GM18907 (cell line): ENCODE data around the gene SLC6A6.

Experiments used
- ATAC-seq: cut with Tn5 transposase; IDR thresholded peaks from one replicate; pipeline ENCODE4 v1.9.1; 2021; ENCODE audit warnings: mild to moderate bottlenecking, moderate library complexity; ENCODE audit not compliant: unreplicated experiment

Gene SLC6A6

DNA sequence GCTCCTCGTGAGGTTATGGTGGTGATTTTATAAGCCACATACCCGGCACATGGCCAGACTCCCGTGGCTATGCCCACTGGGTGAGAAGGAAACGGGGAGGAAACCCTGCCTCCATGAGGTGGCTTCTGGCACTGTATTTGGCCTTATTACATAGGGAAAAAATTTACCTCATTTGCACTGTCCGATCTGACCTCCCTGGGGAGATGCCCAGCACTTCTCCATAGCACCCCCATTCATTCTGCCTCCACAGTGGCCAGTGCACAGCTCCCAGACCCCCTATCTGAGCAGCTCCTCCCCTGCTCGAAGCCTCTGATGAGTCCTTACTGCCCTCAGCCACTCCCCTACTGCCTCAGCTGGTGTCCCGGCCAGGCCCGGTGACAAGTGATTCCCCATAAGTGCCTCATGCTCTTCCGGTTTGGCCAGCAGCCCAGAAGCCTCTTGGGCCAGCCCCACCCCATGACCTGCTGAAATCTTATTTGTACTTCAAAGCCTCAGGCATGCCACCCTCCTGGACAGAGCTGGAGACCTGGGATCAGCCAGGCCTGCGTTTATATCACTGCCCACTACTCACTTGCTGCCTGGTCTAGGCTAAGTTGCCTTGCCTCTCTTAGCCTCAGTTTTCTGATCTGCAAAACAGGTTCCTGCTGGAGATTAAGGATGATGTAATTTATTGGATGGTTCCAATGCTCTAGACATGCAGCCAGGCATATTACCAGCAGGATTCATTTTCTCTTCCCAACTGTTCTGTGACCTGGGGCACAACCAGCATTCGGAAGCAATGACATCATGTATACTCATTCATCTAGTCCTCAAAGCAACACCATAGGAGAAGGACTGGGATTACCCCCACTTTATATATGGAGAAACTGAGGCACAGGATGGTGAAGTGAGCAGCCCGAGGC lies 30.6 kb upstream of the SLC6A6 start:
- no peak for ATAC-seq

DNA sequence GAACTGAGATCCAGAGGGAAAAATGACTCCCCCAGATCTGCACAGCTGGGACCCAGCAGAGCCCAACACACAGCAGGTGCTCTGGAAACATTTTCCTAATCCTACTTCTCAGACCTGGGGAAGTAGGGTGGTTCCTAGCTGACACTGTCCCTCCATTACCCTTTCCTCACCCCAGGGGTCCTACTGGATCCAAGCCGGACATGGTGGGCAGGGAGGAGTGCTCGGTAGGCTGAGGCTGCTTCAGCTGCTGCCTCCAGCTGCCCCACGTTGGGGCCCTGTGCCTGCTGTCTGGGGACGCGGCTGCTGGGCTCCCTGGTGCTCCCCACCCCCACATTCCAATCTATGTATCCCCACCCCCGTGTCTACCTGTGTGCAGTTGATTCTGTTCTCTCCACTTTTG lies 29.8 kb upstream of the SLC6A6 start:
- no peak for ATAC-seq

DNA sequence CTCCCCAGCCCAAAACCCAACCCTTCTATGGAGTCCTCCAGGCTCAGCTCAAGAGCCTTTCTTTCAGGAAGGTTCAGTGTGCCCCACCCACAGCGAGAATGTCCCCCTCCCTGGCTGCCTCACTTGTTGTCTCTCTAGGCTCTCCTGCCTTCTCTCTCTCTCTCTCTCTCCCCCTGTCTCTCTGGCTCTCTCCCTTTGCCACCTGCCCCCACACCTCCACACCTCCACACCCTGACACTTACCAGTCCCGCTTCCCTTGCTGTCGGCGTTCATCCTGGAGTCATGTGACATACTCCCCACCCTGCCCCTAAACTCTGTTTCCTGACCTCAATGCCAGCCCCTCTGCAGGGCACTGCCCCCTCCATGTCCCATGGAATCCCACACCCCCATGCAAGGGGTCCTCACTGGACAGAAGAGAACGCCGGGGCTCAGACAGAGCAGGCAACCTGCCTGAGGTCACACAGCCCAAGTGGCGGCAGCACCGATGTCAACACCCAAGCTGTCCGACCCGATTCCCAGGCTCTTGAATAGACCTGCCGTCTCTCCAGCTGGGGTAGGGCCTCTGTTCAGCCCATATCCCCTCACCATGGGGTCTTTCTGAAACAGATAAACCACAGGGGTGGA lies 28.5 kb upstream of the SLC6A6 start:
- no peak for ATAC-seq

DNA sequence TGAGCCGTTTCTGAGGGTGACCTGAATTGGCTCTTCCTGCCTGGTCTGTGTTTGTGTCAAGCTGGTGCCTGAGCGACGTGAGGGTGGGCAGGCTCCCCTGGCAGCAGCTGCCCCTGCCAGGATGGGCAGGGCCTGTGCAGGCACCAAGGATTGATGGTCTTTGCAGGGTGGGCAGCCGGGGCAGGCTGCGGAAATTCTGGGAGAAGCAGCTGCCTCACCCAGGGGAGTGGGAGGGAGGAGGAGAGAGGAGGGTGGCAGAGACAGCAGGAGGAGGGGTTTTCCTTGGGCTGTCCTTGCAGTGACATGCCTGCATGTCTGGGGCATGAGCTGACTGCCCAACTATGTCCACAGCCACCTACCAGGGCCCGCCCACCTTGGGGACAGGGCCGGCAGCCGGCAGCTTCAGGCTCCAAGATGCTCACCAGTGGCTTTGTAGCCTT lies 27.9 kb upstream of the SLC6A6 start:
- no peak for ATAC-seq

DNA sequence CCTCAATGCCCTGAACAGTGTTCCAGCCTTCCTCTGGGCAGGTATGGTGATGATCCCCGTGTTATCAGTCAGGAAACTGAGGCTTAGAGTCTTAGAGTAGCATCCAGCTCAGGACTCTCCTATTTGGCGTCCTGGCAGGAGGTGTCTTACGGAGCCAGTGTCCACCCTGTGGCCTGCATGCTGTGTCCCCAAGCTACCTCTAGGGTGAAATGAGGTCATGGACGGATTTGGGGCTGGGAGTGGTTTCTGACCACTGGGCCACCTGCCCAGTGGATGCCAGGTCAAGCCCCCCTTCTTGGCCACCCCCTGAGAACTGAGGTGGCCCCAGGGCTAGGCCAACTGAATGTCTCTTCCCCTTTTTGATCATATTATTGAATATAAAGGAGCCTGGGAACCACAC lies 27.2 kb upstream of the SLC6A6 start:
- ATAC-seq: no peak

DNA sequence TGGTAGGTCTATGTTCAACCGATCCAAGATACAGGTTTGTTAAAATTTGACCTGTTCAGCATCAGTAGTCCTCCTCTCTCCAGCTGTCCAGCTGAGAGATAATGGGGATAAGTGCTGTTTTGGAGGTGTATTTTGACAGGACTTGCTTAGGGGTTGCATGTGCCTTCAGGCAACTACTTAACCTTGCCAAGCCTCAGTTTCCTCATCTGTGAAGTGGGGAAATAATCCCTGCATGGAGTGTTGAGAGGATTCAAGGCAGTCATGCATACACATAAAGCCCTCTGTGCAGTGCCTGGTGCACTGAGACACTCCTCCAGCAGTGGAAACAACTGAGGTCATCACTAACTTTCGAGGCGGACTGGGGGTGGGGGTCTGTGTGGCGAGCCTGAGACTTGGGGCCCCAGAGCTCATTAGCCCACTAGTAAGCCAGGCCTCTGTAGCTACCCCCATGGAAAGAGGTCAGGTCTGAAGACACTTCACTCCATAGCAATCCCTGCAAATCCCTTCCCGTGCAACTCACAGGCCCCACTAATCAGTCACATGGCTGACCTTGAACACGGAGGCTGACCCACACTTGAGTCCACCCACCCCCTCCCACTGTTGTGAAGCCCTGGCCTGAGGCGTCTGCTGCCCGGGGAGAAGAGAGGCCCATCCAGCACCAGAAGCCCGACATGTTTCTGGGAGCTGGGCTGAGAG lies 25.9 kb upstream of the SLC6A6 start:
- no peak for ATAC-seq

DNA sequence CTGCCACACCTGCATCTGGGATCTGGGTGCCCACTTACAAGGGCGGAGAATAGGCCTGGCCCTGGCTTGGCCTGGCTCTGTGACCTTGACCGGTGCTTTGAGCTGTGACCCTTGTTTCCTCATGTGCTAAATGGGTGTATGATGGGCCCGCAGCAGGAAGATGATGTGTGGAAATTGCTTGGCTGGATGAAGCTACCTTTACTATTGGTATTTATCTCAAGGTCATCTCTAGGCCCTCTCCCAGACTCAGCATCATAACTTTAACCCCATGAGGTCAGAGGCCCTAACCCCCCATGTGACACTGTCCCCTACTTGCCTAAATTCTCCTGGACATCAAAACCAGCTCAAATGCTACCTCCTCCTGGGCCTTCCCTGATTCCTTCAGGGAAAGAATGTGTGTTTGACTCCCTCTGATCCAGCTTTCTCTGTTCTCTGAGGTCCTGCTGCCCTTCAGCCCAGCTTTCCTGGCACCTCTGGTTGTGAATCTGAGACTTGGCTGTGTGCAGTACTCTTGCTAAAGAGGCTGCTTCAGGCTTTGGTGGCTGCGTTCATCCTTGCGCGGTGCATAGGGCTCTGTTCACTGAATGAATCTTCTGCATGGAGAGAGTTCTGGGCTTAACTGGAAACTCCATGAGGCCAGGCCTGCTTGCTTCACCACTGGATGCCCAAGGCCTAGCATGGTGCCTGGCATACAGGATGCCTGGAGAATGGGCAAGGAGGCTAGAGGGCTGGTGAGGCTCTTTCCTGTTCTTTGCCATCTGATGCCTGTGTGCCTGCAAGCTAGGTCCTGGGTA lies 25.2 kb upstream of the SLC6A6 start:
- peak; percentile 8 for ATAC-seq

DNA sequence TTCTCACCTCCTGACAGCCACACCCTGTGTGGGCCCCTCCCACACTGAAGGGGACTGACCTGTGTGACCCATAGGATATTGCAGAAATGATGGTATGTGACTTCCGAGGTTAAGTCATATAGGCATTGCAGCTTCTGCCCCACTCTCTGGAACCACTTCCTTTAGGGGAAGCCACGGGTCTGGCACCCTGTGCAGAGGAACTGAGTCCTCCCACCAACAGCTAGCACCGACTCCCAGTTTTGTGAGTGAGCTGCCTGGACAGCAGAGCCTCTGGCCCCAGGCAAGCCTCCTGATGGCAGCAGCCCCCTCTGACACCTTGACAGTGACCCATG lies 24.6 kb upstream of the SLC6A6 start:
- peak; percentile 87 for ATAC-seq

DNA sequence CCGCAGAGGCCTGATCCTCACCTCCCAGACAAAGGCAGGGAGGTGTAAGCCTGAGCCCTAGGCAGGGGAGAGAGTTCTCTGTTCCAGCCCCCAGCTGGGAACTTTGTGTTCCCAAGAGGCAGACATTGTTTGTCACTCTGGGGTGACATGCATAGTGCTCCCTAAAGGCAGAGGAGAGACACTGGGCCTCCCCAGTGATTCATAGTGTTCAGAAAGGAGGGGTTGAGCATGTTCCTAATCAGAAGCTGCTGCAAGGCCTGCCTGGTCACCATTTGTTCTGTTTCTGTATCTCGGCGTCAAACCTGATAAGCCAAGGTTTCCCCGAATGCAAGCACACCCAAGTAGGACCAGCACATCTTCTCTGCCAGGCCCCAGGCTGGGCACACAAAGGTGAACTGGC lies 24.0 kb upstream of the SLC6A6 start:
- peak; percentile 3 for ATAC-seq

DNA sequence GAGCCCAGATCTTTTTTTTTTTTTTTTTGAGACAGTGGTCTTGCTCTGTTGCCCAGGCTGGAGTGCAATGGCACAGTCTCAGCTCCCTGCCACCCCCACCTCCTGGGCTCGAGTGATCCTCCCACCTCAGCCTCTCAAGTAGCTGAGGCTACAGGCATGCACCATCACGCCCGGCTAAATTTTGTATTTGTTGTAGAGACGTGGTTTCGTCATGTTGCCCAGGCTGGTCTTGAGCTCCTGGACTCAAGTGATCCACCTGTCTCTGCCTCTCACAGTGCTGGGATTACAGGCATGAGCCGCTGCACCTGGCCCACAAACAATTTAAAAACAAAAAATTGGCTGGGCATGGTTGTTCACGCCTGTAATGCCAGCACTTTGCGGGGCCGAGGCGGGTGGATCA lies 22.6 kb upstream of the SLC6A6 start:
- no peak for ATAC-seq

DNA sequence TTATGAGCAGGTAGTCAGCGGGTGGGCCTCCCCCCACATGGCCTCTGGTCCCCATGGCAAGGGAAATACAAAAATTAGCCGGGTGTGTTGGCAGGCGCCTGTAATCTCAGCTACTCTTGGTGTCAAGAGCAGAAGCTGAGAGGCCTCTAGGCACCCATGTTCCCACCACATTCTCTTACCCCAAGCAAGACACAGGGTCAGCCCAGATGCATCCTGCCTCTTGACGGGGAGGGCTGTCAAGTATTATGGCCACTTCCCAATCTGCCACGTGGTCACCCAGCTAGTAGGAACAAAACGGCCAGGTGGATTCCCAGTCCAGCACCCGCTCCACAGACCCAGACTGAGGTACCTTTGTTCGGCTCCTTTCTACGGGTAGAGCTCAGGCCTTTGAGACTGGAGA lies 16.2 kb upstream of the SLC6A6 start:
- ATAC-seq: no peak

DNA sequence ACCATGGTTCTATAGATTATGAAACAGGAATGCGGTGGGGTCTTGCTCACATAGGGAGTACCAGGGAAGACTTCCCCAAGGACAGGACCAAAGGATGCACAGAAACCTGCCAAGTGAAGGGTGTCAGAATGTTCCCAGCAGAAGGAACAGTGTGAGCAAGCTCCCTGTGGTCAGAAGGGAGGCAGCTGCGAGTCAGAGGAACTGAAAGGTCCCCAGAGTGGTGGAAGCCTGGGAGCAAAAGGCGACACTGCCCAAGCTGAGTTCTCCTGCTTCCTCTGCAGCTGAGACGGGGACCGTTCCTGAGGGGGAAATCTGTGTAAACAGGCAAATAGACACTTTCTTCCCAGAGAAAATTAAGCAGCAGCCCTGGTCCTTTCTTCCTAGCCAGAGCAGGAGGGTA lies 14.2 kb upstream of the SLC6A6 start:
- no peak for ATAC-seq

DNA sequence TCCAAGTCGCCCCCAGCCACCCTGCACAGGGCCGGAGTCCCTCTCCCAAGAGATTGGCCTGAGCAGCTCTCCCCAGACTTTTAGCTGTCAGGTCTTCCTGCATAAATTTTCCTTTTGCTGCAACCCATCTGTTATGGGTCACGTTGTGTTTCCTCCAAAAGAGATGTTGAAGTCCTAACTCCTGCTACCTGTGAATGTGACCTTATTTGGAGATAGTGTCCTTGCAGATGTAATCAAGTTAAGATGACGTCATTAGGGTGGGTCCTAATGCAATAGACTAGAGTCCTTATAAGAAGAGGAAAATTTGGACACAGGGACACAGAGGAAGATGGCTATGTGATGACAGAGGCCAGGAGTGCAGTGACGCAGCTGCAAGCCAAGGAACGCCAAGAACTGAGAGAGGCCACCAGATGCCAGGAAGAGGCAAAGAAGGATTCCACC lies 13.2 kb upstream of the SLC6A6 start:
- no peak for ATAC-seq

DNA sequence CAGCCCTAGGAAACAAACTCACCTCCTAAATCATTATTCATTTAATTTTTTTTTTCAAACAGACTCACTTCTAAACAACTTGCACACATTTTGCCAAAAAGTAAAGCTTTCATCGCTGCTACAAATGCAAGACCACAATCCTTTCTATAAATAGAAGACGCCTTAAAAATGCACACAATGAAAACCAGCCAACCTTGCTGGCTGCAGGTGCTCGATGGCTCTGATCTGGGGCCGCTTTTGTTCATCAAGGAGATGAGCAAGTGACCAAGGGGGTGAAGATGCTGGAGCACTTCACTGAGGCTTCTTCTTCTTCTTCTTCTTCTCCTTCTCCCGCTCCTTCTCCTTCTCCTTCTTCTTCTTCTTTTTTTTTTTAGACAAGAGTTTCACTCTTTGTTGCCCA lies 12.7 kb upstream of the SLC6A6 start:
- no peak for ATAC-seq

DNA sequence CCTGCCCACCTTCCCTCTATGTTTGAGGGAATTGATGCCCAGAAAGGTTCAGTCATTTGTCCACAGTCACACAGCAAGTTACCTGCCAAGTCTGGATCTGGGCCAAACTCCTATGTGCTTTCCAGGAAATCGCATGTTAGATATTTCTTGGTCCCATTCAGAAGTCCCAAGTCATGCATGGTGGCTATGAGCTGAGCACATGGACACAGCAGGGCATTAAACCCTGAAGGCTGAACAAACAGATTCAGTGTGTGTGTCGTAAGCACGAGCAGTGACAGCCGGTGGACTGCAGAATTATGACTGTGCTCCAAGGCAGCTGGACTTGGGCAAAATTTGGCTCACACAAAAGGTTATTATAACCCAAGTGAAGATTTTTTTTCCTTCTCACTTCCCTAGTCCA lies 11.4 kb upstream of the SLC6A6 start:
- no peak for ATAC-seq

DNA sequence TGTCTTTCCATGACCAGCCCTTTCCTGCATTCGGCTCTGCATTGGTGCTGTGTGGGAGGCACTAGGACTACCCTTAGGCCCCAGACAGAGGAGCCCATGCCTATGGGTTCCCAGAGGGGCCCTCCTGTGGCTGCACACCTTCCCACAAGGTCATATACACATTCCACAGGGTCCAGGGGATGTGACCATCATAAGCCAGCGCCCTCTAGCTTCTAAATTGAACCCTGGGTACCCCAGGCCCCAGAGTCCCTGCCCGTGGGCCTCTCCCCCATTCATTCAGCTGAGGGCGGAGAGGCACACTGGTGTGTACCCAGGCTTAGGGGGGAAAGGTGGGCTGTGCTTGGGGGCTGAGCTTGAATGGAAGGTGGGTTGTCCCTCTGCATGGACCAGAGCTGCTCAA lies 10.2 kb upstream of the SLC6A6 start:
- ATAC-seq: no peak

DNA sequence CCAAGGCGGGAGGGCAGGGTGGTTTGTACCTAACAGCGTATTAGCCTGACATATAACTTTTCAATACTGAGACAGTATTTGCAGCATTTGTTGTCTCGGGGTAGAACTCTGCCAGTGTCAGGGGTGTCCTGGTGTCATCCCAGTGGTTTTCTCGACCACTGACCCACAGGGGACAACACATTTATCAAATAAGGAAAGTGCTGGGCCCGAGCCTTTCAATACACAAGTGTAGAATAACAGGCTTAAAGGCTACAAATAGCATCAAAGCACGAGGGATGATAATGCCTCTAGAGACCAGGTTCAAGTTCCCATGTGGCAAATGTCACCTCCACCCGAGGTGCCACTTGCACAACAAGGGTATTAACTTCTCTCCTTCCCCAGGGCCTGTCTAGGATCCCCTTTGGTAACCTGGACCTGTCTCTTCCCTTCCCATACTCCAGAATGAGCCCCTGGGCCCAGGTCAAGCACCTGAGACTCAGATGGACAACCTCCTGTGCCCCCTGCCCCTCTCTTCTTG lies 9.5 kb upstream of the SLC6A6 start:
- ATAC-seq: no peak

DNA sequence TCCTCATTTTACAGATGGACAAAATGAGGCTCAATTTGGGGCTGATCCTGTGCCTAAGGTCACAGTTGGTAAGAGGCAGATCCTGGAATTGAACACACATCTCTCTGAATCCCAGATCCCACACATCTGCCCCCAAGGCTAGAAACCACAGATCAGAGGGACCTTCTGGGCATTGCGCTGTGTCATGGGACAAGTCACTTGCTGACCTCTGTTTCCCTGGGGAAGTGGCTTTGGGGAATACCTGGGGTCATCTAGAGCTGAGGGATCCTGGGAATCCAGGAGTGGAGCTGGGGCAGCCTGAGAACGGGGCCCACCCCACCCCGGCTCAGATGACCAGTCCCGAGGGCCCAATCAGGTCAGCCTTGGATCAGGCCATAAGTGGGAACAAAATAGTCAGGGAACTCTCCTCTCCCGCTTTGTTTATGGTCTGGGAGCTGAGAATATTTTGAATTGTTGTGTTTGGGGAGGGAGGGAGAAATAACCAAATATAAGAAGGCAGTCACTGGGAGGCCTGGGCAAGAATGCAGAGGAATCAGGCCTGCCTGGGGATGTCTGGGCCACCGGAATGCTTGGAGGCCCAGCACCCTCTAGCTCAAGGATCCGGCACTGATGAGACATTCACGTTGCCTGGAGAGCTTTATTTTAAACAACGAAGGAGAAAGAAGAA lies 8.8 kb upstream of the SLC6A6 start:
- no peak for ATAC-seq

DNA sequence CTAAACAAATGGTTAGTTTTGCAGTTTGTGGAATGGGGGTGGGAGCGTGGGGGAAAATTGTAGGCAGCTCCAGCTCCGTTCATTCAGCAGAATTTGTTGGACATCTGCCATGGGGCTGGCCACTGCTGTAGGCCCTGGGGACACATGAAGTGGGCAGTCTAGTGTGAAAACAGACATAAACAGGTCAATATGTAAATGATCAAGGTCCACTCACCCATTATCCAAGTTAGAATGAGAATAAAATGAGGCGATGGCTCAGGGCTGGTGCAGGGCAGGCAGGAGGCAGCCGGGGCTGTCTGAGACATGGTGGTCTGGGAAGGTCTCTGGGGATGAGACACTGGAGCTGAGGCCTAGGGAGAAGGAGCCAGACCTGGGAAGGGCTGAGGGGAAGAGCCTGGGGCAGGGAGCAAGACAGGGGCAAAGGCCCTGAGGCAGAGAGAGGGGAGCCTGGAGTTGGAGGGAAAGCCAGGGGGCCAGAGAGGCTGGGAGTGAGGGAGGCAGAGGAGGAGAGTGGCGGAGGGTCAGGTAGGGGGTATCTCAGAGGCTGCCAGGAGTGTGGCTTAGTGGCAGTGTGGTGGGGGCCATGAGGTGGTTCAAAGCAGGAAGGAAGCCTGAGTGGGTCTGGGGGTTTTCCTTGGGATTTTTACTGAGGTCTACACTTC lies 6.2 kb upstream of the SLC6A6 start:
- no peak for ATAC-seq

DNA sequence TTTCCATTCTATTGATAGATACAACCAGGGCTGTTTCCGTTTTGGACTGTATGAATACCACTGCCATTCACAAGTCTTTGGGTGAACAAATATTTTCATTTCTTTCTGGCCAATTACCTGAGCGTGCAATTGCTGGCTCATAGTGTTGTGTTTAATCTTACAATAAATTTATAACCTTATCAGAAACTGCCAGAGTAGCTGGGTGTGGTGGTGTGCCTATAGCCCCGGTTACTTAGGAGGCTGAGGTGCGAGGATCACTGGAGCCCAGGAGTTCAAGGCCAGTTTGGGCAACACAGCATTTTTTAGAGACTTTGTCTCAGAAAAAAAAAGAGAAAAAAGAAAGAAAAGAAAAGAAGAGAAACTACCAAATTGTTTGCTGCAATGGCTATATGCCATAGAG lies 5.4 kb upstream of the SLC6A6 start:
- ATAC-seq: no peak
